HepG2 (cell line): ENCODE measurements around the gene COG5. TPM values are rescaled to one million over a fixed set of nuclear protein-coding genes. Genes with fewer than 3 reads are reported as not detected.
A peak's percentile ranks its signal among the peaks of the same experiment; 100 is the strongest.

ENCODE experiments used
- BHLHE40 ChIP-seq: IDR thresholded peaks from 2 replicates; pipeline ENCODE4 v1.6.1; 2011; ENCODE audit warnings: low read length, improper control_type of control experiment
- CBFB ChIP-seq: sonication (generic); formaldehyde crosslinking; IDR thresholded peaks from 2 replicates; pipeline ENCODE4 v1.4.0; 2020; ENCODE audit warnings: missing genetic modification reagents
- CBX2 ChIP-seq, 2 experiments: fragments of 200-600 bp in 1 of 2; sonication (generic); formaldehyde crosslinking in 1 of 2; IDR thresholded peaks; 2 replicates each; pipeline versions ENCODE4 v1.7.0 to v1.8.1; 2018 to 2022; ENCODE audit warnings: low read depth in 2 of 2, low read length in 1 of 2, mild to moderate bottlenecking in 1 of 2, missing genetic modification reagents in 1 of 2
- CEBPB ChIP-seq: IDR thresholded peaks from 2 replicates; pipeline ENCODE4 v1.6.1; 2011; ENCODE audit warnings: low read depth, low read length, improper control_type of control experiment, borderline replicate concordance
- ELF3 ChIP-seq: IDR thresholded peaks from 2 replicates; pipeline ENCODE4 v1.6.1; 2016; ENCODE audit warnings: missing genetic modification reagents, missing compliant biosample characterization
- FOXC1 ChIP-seq: sonication (generic); formaldehyde crosslinking; IDR thresholded peaks from 2 replicates; pipeline ENCODE4 v1.8.0; 2022; ENCODE audit warnings: mild to moderate bottlenecking, missing genetic modification reagents, borderline replicate concordance
- FOXO1 ChIP-seq: sonication (generic); formaldehyde crosslinking; IDR thresholded peaks from 2 replicates; pipeline ENCODE4 v1.4.0; 2020; ENCODE audit warnings: missing genetic modification reagents
- GATA4 ChIP-seq: sonication (generic); IDR thresholded peaks from 2 replicates; pipeline ENCODE4 v1.6.1; 2016; ENCODE audit warnings: antibody characterized with exemption, low read depth, borderline replicate concordance
- JARID2 ChIP-seq: sonication (generic); formaldehyde crosslinking; IDR thresholded peaks from 2 replicates; pipeline ENCODE4 v1.8.1; 2023; ENCODE audit warnings: missing genetic modification reagents, inconsistent platforms; ENCODE audit not compliant: insufficient replicate concordance
- KMT2A ChIP-seq: sonication (generic); formaldehyde crosslinking; IDR thresholded peaks from 2 replicates; pipeline ENCODE4 v1.4.0; 2020; ENCODE audit warnings: missing genetic modification reagents
- MAFF ChIP-seq: IDR thresholded peaks from 2 replicates; pipeline ENCODE4 v1.6.1; 2011; ENCODE audit warnings: low read depth, low read length, improper control_type of control experiment
- MTF2 ChIP-seq: sonication (generic); formaldehyde crosslinking; IDR thresholded peaks from 2 replicates; pipeline ENCODE4 v1.5.0; 2020; ENCODE audit warnings: missing genetic modification reagents, borderline replicate concordance
- NCOA2 ChIP-seq: sonication (generic); formaldehyde crosslinking; IDR thresholded peaks from 2 replicates; pipeline ENCODE4 v1.8.0; 2022; ENCODE audit warnings: inconsistent platforms
- PPARG ChIP-seq: conservative IDR thresholded peaks from 2 replicates; pipeline ENCODE4 v1.6.1; 2016; ENCODE audit warnings: missing biosample characterization, missing genetic modification reagents
- RAD51 ChIP-seq: fragments of 450-650 bp; IDR thresholded peaks from 2 replicates; pipeline ENCODE4 v1.6.1; 2016; ENCODE audit warnings: borderline replicate concordance
- SALL1 ChIP-seq: sonication (generic); formaldehyde crosslinking; IDR thresholded peaks from 2 replicates; pipeline ENCODE4 v1.8.0; 2022; ENCODE audit warnings: mild to moderate bottlenecking, missing genetic modification reagents
- SOX5 ChIP-seq: IDR thresholded peaks from 2 replicates; pipeline ENCODE4 v1.6.1; 2016; ENCODE audit warnings: borderline replicate concordance
- SRY ChIP-seq: sonication (generic); formaldehyde crosslinking; IDR thresholded peaks from 2 replicates; pipeline ENCODE4 v1.8.0; 2022; ENCODE audit warnings: mild to moderate bottlenecking, missing genetic modification reagents
- ZNF468 ChIP-seq: sonication (generic); formaldehyde crosslinking; IDR thresholded peaks from 2 replicates; pipeline ENCODE4 v1.8.0; 2022; ENCODE audit warnings: mild to moderate bottlenecking, moderate library complexity, missing genetic modification reagents
- ZNF570 ChIP-seq: sonication (generic); formaldehyde crosslinking; IDR thresholded peaks from 2 replicates; pipeline ENCODE4 v1.4.0; 2020; ENCODE audit warnings: mild to moderate bottlenecking, missing genetic modification reagents, borderline replicate concordance
- ZNF589 ChIP-seq: sonication (generic); formaldehyde crosslinking; conservative IDR thresholded peaks from 2 replicates; pipeline ENCODE4 v1.8.0; 2022; ENCODE audit warnings: mild to moderate bottlenecking, moderate library complexity, missing genetic modification reagents
- polyA plus RNA-seq, 8 experiments: library from polyadenylated mRNA; depleted of rRNA in 3 of 8; stranded (reverse) in 7 of 8; unstranded in 1 of 8; fragments of >200 nt; fragmentation: Illumina TruSeq in 4 of 8; extraction: Trizol in 4 of 8; gene quantifications; 2 replicates each; pipeline versions ENCODE4 v1.2.1 to v1.2.3, GENCODE V29; 2011 to 2016; ENCODE audit warnings: low read depth in 4 of 8, missing spikeins in 1 of 8, mixed read lengths in 1 of 8; ENCODE audit not compliant: insufficient read depth in 1 of 8
- total RNA-seq, 5 experiments: library from RNA; depleted of rRNA; stranded (reverse); fragments of >200 nt; fragmentation: Illumina TruSeq; extraction: Trizol; gene quantifications; 2 replicates each; pipeline ENCODE4 v1.2.3, GENCODE V29; 2016; ENCODE audit warnings: low read depth in 1 of 5
- TF ChIP-seq, protein P1 (sequence below): fragments of 450-650 bp; IDR thresholded peaks from 2 replicates; pipeline ENCODE4 v1.6.1; 2017; ENCODE audit warnings: mild to moderate bottlenecking
- TF ChIP-seq, protein P2 (sequence below): sonication (generic); formaldehyde crosslinking; IDR thresholded peaks from 2 replicates; pipeline ENCODE4 v1.8.0; 2023; ENCODE audit warnings: mild to moderate bottlenecking, missing genetic modification reagents
- TF ChIP-seq, protein P3 (sequence below): sonication (generic); formaldehyde crosslinking; IDR thresholded peaks from 2 replicates; pipeline ENCODE4 v1.5.0; 2020; ENCODE audit warnings: missing genetic modification reagents
- TF ChIP-seq, protein P4 (sequence below), 2 experiments: fragments of 450-650 bp in 1 of 2; sonication (generic) in 1 of 2; formaldehyde crosslinking; IDR thresholded peaks; 2 replicates each; pipeline versions ENCODE4 v1.5.0 to v1.8.0; 2020 to 2022; ENCODE audit warnings: mild to moderate bottlenecking in 1 of 2, missing genetic modification reagents in 1 of 2

The COG5 gene
- total and polyA plus RNA-seq, 2 of the 13 experiments (the other 11 are each of a cell fraction or from before 2014, with no cell fraction given): 20.4 to 31.3 TPM

DNA sequence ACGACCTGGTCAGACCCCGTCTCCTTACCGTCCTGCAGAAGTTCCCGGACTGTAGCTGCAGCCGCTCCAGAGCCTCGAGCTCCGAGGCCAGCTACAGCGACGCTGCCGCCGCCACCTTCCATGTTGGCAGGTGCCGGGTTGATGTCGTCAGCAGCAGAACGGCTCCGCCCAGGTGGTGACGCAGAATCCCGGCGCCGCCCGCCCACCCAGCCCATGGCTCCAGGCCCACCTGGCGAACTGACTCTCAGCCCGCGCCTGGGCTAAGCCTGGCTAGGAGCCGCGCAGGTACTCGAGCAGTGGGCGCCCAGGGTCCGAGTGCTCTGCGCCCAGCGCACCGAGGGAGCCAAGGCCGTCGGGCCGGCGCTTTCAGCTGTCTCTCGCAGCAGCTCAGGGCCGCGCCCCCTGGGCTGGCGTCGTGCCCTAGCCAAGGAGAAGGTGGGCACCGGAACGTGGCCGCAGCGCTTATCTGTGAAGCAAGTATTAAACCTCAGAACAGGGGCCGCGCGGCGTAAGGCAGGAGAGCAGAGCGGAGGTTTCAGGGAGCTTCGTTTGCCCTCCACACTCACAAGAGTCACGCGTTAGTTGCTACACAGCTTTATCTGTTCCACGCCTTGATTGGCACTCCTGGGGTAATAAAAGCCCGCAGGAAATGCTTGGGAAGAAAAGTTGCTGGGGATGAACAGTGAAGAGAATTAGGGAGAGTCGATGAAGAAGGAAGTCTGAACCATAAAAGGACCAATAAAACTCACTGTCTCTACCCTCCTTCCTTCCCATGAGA lies at the start of gene COG5, which contains the start of gene DUS4L (continued):
- TF ChIP-seq, protein P1, sequence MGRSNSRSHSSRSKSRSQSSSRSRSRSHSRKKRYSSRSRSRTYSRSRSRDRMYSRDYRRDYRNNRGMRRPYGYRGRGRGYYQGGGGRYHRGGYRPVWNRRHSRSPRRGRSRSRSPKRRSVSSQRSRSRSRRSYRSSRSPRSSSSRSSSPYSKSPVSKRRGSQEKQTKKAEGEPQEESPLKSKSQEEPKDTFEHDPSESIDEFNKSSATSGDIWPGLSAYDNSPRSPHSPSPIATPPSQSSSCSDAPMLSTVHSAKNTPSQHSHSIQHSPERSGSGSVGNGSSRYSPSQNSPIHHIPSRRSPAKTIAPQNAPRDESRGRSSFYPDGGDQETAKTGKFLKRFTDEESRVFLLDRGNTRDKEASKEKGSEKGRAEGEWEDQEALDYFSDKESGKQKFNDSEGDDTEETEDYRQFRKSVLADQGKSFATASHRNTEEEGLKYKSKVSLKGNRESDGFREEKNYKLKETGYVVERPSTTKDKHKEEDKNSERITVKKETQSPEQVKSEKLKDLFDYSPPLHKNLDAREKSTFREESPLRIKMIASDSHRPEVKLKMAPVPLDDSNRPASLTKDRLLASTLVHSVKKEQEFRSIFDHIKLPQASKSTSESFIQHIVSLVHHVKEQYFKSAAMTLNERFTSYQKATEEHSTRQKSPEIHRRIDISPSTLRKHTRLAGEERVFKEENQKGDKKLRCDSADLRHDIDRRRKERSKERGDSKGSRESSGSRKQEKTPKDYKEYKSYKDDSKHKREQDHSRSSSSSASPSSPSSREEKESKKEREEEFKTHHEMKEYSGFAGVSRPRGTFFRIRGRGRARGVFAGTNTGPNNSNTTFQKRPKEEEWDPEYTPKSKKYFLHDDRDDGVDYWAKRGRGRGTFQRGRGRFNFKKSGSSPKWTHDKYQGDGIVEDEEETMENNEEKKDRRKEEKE: no peak
- peak; percentile 83 for TF ChIP-seq ZNF589 (CRISPR knock-in tag)
- no peak for TF ChIP-seq MAFF
- TF ChIP-seq CBX2 (IDR thresholded peaks at IDR 0.05; ENCODE audit: low read depth, low read length): no peak
- TF ChIP-seq CBX2 (CRISPR knock-in tag; IDR thresholded peaks at IDR 0.05; ENCODE audit: low read depth): no peak; the same call in 1 of the 2 replicates
- peak; percentile 76 for TF ChIP-seq FOXO1 (CRISPR knock-in tag)
- TF ChIP-seq, protein P2, sequence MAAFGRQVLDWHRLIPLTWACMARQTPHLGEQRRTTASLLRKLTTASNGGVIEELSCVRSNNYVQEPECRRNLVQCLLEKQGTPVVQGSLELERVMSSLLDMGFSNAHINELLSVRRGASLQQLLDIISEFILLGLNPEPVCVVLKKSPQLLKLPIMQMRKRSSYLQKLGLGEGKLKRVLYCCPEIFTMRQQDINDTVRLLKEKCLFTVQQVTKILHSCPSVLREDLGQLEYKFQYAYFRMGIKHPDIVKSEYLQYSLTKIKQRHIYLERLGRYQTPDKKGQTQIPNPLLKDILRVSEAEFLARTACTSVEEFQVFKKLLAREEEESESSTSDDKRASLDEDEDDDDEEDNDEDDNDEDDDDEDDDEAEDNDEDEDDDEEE: peak; percentile 92
- peak; percentile 54 for TF ChIP-seq NCOA2
- TF ChIP-seq ELF3 (CRISPR knock-in tag): peak; percentile 62; the same call in 1 of the 2 replicates
- TF ChIP-seq, protein P3, sequence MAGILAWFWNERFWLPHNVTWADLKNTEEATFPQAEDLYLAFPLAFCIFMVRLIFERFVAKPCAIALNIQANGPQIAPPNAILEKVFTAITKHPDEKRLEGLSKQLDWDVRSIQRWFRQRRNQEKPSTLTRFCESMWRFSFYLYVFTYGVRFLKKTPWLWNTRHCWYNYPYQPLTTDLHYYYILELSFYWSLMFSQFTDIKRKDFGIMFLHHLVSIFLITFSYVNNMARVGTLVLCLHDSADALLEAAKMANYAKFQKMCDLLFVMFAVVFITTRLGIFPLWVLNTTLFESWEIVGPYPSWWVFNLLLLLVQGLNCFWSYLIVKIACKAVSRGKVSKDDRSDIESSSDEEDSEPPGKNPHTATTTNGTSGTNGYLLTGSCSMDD (CRISPR knock-in tag): no peak
- peak; percentile 71; the same call in 1 of the 2 replicates for TF ChIP-seq MTF2 (CRISPR knock-in tag)
- TF ChIP-seq JARID2 (CRISPR knock-in tag): peak; percentile 67
- TF ChIP-seq SALL1: peak; percentile 68; the same call in 1 of the 2 replicates
- no peak for TF ChIP-seq CEBPB
- TF ChIP-seq KMT2A: peak; percentile 99
- TF ChIP-seq, protein P4, sequence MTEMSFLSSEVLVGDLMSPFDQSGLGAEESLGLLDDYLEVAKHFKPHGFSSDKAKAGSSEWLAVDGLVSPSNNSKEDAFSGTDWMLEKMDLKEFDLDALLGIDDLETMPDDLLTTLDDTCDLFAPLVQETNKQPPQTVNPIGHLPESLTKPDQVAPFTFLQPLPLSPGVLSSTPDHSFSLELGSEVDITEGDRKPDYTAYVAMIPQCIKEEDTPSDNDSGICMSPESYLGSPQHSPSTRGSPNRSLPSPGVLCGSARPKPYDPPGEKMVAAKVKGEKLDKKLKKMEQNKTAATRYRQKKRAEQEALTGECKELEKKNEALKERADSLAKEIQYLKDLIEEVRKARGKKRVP (CRISPR knock-in tag; IDR thresholded peaks at IDR 0.05): peak in 1 of 2 experiments; percentile 93; a peak in 2 of 4 replicates
- 0 out of 2 replicates have a peak, but pooled peaks have one; percentile 53 for TF ChIP-seq GATA4
- peak; percentile 49 for TF ChIP-seq SOX5 (CRISPR knock-in tag)
- TF ChIP-seq PPARG (CRISPR knock-in tag): peak; percentile 40; the same call in 1 of the 2 replicates
- TF ChIP-seq FOXC1: peak; percentile 88
- peak; percentile 60; the same call in 1 of the 2 replicates for TF ChIP-seq ZNF468
- TF ChIP-seq ZNF570 (CRISPR knock-in tag): 0 out of 2 replicates have a peak, but pooled peaks have one; percentile 45
- peak; percentile 83; the same call in 1 of the 2 replicates for TF ChIP-seq CBFB (CRISPR knock-in tag)
- peak; percentile 54 for TF ChIP-seq BHLHE40
- peak; percentile 80 for TF ChIP-seq SRY
- TF ChIP-seq RAD51: no peak
